ENCODE data around the gene KIF26A.

The KIF26A gene

GRCh38 chr14:104148433-104149277 is 10.3 kb downstream of the KIF26A start:
- DNase-seq (ENCODE audit: extremely low spot score), result no peak
- POLR2A ChIA-PET, result no interaction called here
- CTCF ChIA-PET, result no interaction called here
- TF ChIP-seq FOXA1 (IDR thresholded peaks at IDR 0.05) (no peak), HDGF (IDR thresholded peaks at IDR 0.05; ENCODE audit: borderline replicate concordance) (no peak), LEF1 (IDR thresholded peaks at IDR 0.05; ENCODE audit: borderline replicate concordance) (no peak), SUZ12 (IDR thresholded peaks at IDR 0.05) (no peak), CTBP1 (IDR thresholded peaks at IDR 0.05; ENCODE audit: borderline replicate concordance) (no peak), ELF4 (IDR thresholded peaks at IDR 0.05) (no peak), SP1 (IDR thresholded peaks at IDR 0.05) (no peak), TARDBP (IDR thresholded peaks at IDR 0.05) (no peak)

GRCh38 chr14:104149278-104149595 is 10.8 kb downstream of the KIF26A start:
- TF ChIP-seq PKNOX1 (IDR thresholded peaks at IDR 0.05) (no peak), SUZ12 (IDR thresholded peaks at IDR 0.05) (no peak), LEF1 (IDR thresholded peaks at IDR 0.05; ENCODE audit: borderline replicate concordance) (no peak), TARDBP (IDR thresholded peaks at IDR 0.05) (no peak), ARNT (IDR thresholded peaks at IDR 0.05) (no peak), ZNF384 (IDR thresholded peaks at IDR 0.05) (no peak)
- POLR2A ChIA-PET, result no interaction called here
- CTCF ChIA-PET, result no interaction called here
- DNase-seq (ENCODE audit: extremely low spot score), result no peak

GRCh38 chr14:104149617-104150135 is 11.3 kb downstream of the KIF26A start:
- TF ChIP-seq HDGF (IDR thresholded peaks at IDR 0.05; ENCODE audit: borderline replicate concordance) (no peak), PKNOX1 (IDR thresholded peaks at IDR 0.05) (peak; percentile 67; the same call in 1 of the 2 replicates)
- peak; percentile 84 for DNase-seq (ENCODE audit: extremely low spot score)
- CTCF ChIA-PET, result no interaction called here
- POLR2A ChIA-PET, result no interaction called here

GRCh38 chr14:104150136-104151025 is 12.0 kb downstream of the KIF26A start:
- peak; percentile 80 for DNase-seq (ENCODE audit: extremely low spot score)
- ChIA-PET CTCF (no interaction called here), POLR2A (no interaction called here)
- TF ChIP-seq PKNOX1 (IDR thresholded peaks at IDR 0.05) (peak; percentile 84), HDGF (IDR thresholded peaks at IDR 0.05; ENCODE audit: borderline replicate concordance) (no peak)

- no peak for TF ChIP-seq SP1 (IDR thresholded peaks at IDR 0.05)
- no peak for TF ChIP-seq TARDBP (IDR thresholded peaks at IDR 0.05)
- TF ChIP-seq ZNF384 (IDR thresholded peaks at IDR 0.05), result no peak
- CTCF ChIA-PET, result no interaction called here
- POLR2A ChIA-PET, result no interaction called here
Measured at GRCh38 chr14:104151026-104151381, 12.6 kb downstream of the KIF26A start.

GRCh38 chr14:104151566-104152245 is 13.3 kb downstream of the KIF26A start:
- ChIA-PET CTCF (no interaction called here), POLR2A (no interaction called here)
- TF ChIP-seq FOXA1 (IDR thresholded peaks at IDR 0.05) (no peak), TARDBP (IDR thresholded peaks at IDR 0.05) (no peak), ZNF384 (IDR thresholded peaks at IDR 0.05) (no peak), CTBP1 (IDR thresholded peaks at IDR 0.05; ENCODE audit: borderline replicate concordance) (no peak), BHLHE40 (IDR thresholded peaks at IDR 0.05; ENCODE audit: borderline replicate concordance) (no peak), LEF1 (IDR thresholded peaks at IDR 0.05; ENCODE audit: borderline replicate concordance) (no peak), SP1 (IDR thresholded peaks at IDR 0.05) (no peak), L3MBTL2 (conservative IDR thresholded peaks at IDR 0.05) (no peak), NFRKB (IDR thresholded peaks at IDR 0.05) (no peak), FOXM1 (IDR thresholded peaks at IDR 0.05; ENCODE audit: borderline replicate concordance) (no peak), HDGF (IDR thresholded peaks at IDR 0.05; ENCODE audit: borderline replicate concordance) (no peak), SUZ12 (IDR thresholded peaks at IDR 0.05) (no peak), ARNT (IDR thresholded peaks at IDR 0.05) (no peak), FOXK2 (IDR thresholded peaks at IDR 0.05) (no peak)
- no peak for DNase-seq (ENCODE audit: extremely low spot score)

More at GRCh38 chr14:104151026-104151381, 12.6 kb downstream of the KIF26A start:
- no peak for DNase-seq (ENCODE audit: extremely low spot score)

All from HEK293T (cell line).